WTC11 (cell line): ENCODE results near the gene KCNC3. TPM values are rescaled to one million over a fixed set of nuclear protein-coding genes. Genes with fewer than 3 reads are reported as not detected.

Experiments used
- ATAC-seq: fragments of 200-7000 bp; cut with Tn5 transposase; 2 replicates; pipeline ENCODE4 v1.10.0; 2021; ENCODE audit warnings: mild to moderate bottlenecking, moderate library complexity
- CTCF ChIA-PET: fragments of 300-600 bp; sonication (Branson Sonifier 250); formaldehyde crosslinking; loops from one replicate; lab custom pipeline; 2021; ENCODE audit warnings: antibody characterized with exemption; lab: Charles Lee
- POLR2A ChIA-PET: fragments of 350-600 bp; sonication (Branson Sonifier 250); formaldehyde crosslinking; loops from one replicate; lab custom pipeline; 2021; ENCODE audit warnings: antibody characterized with exemption; lab: Charles Lee
- DNase-seq: peaks from one replicate; pipeline ENCODE4 v3.0.0; 2021; ENCODE audit warnings: low spot score
- H3K27ac Mint-ChIP-seq: 2 replicates; pipeline ENCODE4 v1.8.0; 2021; ENCODE audit warnings: mixed read lengths
- H3K27me3 Mint-ChIP-seq: 2 replicates; pipeline ENCODE4 v1.8.0; 2021; ENCODE audit warnings: low read depth, mild to moderate bottlenecking, moderate library complexity, mixed read lengths
- H3K36me3 Mint-ChIP-seq: 2 replicates; pipeline ENCODE4 v1.8.0; 2021; ENCODE audit warnings: mixed read lengths
- H3K4me1 Mint-ChIP-seq: 2 replicates; pipeline ENCODE4 v1.8.0; 2022; ENCODE audit warnings: mixed read lengths
- H3K4me3 Mint-ChIP-seq: 2 replicates; pipeline ENCODE4 v1.8.0; 2021; ENCODE audit warnings: mild to moderate bottlenecking, moderate library complexity, mixed read lengths
- H3K9me3 Mint-ChIP-seq: 2 replicates; pipeline ENCODE4 v1.8.0; 2021; ENCODE audit warnings: mixed read lengths
- CREB1 ChIP-seq: sonication (generic); formaldehyde crosslinking; IDR thresholded peaks from 2 replicates; pipeline ENCODE4 v1.8.0; 2023; ENCODE audit warnings: mild to moderate bottlenecking, missing genetic modification reagents
- FOXK1 ChIP-seq: sonication (generic); formaldehyde crosslinking; IDR thresholded peaks from 2 replicates; pipeline ENCODE4 v1.8.0; 2022; ENCODE audit warnings: mild to moderate bottlenecking, moderate library complexity, missing genetic modification reagents
- JUN ChIP-seq: sonication (generic); formaldehyde crosslinking; IDR thresholded peaks from 2 replicates; pipeline ENCODE4 v1.8.0; 2023; ENCODE audit warnings: mild to moderate bottlenecking, missing genetic modification reagents
- NFATC4 ChIP-seq: fragments of 250-450 bp; sonication (Bioruptor Pico); IDR thresholded peaks from 2 replicates; pipeline ENCODE4 v1.9.0; 2021; ENCODE audit warnings: mild to moderate bottlenecking
- NR1H2 ChIP-seq: sonication (generic); formaldehyde crosslinking; IDR thresholded peaks from 2 replicates; pipeline ENCODE4 v1.9.0; 2021; ENCODE audit warnings: mild to moderate bottlenecking, moderate library complexity, missing genetic modification reagents
- total RNA-seq: library from RNA; stranded (reverse); gene quantifications from 3 replicates; pipeline ENCODE4 v1.2.3, GENCODE V29; 2021
- TF ChIP-seq, protein P1 (sequence below): fragments of 250-450 bp; sonication (Bioruptor Pico); conservative IDR thresholded peaks from 2 replicates; pipeline ENCODE4 v1.9.0; 2021; ENCODE audit warnings: mild to moderate bottlenecking
- TF ChIP-seq, protein P2 (sequence below): sonication (generic); formaldehyde crosslinking; conservative IDR thresholded peaks from 2 replicates; pipeline ENCODE4 v1.8.1; 2023; ENCODE audit warnings: mild to moderate bottlenecking, low read depth, missing genetic modification reagents, moderate library complexity
- TF ChIP-seq, protein P3 (sequence below): fragments of 250-450 bp; sonication (Bioruptor Pico); IDR thresholded peaks from 2 replicates; pipeline ENCODE4 v1.9.0; 2021; ENCODE audit warnings: mild to moderate bottlenecking, borderline replicate concordance
- TF ChIP-seq, protein P4 (sequence below): sonication (generic); formaldehyde crosslinking; IDR thresholded peaks from 2 replicates; pipeline ENCODE4 v1.8.1; 2023; ENCODE audit warnings: mild to moderate bottlenecking, missing genetic modification reagents
- TF ChIP-seq, protein P5 (sequence below): sonication (generic); formaldehyde crosslinking; IDR thresholded peaks from 2 replicates; pipeline ENCODE4 v1.8.0; 2022; ENCODE audit warnings: mild to moderate bottlenecking, missing genetic modification reagents
- TF ChIP-seq, protein P6 (sequence below): sonication (generic); formaldehyde crosslinking; IDR thresholded peaks from 2 replicates; pipeline ENCODE4 v1.8.0; 2022; ENCODE audit warnings: mild to moderate bottlenecking, missing genetic modification reagents
- TF ChIP-seq, protein P7 (sequence below): sonication (generic); formaldehyde crosslinking; IDR thresholded peaks from 2 replicates; pipeline ENCODE4 v1.8.1; 2023; ENCODE audit warnings: mild to moderate bottlenecking, missing genetic modification reagents, moderate library complexity

The KCNC3 gene
- total RNA-seq, 1 experiment from 2014 or later: 8.5 TPM

DNA sequence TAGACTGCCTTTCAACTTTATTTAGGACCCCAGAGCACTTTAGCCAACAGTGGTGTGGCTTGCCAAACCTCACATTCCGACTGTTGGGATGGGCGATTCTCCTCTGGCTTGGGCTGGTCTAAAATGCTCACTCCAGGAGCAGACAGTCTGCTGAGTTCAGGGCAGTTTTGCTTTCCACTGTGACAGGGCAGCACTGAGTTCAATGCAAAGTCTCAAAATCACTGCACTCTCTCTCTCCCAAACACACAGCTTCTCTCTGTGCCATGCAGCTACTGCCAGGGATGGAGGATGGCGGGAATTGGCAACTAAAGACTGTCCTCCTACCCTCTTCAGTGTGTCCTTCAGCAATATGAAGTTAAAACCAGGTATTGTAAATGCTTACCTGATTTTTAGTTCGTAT lies 23.1 kb upstream of the KCNC3 start:
- POLR2A ChIA-PET: no interaction called here
- H3K36me3 Mint-ChIP-seq: no peaks in the 10 kb centered on the region
- no peak overlapping the region for H3K27ac Mint-ChIP-seq
- DNase-seq (no peak), ATAC-seq (no peak)
- H3K4me3 Mint-ChIP-seq: no peak overlapping the region
- H3K27me3 Mint-ChIP-seq: no peaks in the 10 kb centered on the region
- TF ChIP-seq, protein P1, sequence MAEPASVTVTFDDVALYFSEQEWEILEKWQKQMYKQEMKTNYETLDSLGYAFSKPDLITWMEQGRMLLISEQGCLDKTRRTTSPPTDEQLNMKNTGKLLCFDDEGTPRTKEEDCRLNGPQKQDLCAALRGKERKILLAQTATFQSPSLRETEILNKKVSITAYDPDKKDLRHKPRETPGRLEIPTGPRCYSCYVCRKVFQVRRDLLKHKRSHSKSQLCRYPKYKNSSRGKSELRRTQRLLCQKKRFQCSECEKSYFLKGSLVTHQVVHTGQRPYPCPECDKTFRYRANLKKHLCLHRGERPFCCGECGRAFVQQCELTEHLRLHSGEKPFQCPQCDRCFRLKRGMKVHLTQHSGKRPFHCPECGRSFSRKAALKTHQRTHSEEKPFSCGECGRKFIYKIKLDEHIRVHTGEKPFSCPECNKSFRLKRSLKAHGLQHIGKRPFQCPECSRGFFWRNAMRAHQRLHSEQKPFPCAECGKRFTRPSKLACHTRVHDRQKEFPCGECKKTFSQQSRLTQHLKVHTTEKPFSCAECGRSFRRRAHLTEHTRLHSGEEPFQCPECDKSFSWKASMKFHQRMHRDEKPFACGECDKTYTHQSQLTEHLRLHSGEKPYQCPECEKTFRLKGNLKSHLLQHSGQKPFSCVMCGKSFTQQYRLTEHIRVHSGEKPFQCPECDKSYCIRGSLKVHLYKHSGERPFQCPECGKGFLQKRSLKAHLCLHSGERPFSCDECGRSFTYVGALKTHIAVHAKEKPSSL (CRISPR knock-in tag): no peak
- TF ChIP-seq, protein P2, sequence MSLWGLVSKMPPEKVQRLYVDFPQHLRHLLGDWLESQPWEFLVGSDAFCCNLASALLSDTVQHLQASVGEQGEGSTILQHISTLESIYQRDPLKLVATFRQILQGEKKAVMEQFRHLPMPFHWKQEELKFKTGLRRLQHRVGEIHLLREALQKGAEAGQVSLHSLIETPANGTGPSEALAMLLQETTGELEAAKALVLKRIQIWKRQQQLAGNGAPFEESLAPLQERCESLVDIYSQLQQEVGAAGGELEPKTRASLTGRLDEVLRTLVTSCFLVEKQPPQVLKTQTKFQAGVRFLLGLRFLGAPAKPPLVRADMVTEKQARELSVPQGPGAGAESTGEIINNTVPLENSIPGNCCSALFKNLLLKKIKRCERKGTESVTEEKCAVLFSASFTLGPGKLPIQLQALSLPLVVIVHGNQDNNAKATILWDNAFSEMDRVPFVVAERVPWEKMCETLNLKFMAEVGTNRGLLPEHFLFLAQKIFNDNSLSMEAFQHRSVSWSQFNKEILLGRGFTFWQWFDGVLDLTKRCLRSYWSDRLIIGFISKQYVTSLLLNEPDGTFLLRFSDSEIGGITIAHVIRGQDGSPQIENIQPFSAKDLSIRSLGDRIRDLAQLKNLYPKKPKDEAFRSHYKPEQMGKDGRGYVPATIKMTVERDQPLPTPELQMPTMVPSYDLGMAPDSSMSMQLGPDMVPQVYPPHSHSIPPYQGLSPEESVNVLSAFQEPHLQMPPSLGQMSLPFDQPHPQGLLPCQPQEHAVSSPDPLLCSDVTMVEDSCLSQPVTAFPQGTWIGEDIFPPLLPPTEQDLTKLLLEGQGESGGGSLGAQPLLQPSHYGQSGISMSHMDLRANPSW (CRISPR knock-in tag): no peak
- TF ChIP-seq, protein P3, sequence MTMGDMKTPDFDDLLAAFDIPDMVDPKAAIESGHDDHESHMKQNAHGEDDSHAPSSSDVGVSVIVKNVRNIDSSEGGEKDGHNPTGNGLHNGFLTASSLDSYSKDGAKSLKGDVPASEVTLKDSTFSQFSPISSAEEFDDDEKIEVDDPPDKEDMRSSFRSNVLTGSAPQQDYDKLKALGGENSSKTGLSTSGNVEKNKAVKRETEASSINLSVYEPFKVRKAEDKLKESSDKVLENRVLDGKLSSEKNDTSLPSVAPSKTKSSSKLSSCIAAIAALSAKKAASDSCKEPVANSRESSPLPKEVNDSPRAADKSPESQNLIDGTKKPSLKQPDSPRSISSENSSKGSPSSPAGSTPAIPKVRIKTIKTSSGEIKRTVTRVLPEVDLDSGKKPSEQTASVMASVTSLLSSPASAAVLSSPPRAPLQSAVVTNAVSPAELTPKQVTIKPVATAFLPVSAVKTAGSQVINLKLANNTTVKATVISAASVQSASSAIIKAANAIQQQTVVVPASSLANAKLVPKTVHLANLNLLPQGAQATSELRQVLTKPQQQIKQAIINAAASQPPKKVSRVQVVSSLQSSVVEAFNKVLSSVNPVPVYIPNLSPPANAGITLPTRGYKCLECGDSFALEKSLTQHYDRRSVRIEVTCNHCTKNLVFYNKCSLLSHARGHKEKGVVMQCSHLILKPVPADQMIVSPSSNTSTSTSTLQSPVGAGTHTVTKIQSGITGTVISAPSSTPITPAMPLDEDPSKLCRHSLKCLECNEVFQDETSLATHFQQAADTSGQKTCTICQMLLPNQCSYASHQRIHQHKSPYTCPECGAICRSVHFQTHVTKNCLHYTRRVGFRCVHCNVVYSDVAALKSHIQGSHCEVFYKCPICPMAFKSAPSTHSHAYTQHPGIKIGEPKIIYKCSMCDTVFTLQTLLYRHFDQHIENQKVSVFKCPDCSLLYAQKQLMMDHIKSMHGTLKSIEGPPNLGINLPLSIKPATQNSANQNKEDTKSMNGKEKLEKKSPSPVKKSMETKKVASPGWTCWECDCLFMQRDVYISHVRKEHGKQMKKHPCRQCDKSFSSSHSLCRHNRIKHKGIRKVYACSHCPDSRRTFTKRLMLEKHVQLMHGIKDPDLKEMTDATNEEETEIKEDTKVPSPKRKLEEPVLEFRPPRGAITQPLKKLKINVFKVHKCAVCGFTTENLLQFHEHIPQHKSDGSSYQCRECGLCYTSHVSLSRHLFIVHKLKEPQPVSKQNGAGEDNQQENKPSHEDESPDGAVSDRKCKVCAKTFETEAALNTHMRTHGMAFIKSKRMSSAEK (CRISPR knock-in tag): no peak
- TF ChIP-seq FOXK1 (CRISPR knock-in tag) (no peak), JUN (CRISPR knock-in tag) (no peak), CREB1 (CRISPR knock-in tag) (no peak), NFATC4 (no peak)
- TF ChIP-seq, protein P4, sequence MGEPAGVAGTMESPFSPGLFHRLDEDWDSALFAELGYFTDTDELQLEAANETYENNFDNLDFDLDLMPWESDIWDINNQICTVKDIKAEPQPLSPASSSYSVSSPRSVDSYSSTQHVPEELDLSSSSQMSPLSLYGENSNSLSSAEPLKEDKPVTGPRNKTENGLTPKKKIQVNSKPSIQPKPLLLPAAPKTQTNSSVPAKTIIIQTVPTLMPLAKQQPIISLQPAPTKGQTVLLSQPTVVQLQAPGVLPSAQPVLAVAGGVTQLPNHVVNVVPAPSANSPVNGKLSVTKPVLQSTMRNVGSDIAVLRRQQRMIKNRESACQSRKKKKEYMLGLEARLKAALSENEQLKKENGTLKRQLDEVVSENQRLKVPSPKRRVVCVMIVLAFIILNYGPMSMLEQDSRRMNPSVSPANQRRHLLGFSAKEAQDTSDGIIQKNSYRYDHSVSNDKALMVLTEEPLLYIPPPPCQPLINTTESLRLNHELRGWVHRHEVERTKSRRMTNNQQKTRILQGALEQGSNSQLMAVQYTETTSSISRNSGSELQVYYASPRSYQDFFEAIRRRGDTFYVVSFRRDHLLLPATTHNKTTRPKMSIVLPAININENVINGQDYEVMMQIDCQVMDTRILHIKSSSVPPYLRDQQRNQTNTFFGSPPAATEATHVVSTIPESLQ (CRISPR knock-in tag): no peak
- TF ChIP-seq, protein P5, sequence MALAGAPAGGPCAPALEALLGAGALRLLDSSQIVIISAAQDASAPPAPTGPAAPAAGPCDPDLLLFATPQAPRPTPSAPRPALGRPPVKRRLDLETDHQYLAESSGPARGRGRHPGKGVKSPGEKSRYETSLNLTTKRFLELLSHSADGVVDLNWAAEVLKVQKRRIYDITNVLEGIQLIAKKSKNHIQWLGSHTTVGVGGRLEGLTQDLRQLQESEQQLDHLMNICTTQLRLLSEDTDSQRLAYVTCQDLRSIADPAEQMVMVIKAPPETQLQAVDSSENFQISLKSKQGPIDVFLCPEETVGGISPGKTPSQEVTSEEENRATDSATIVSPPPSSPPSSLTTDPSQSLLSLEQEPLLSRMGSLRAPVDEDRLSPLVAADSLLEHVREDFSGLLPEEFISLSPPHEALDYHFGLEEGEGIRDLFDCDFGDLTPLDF: no peak
- H3K4me1 Mint-ChIP-seq: peaks cover under 1% of the 10 kb centered on the region; the same call in 1 of the 2 replicates
- H3K9me3 Mint-ChIP-seq: no peaks in the 10 kb centered on the region
- CTCF ChIA-PET: interaction anchor here (0.9 to 1.3 kb wide), 3 partner anchors 109 to 114 kb away, joined by 3 read pairs; no protein-coding TSS in a partner anchor

DNA sequence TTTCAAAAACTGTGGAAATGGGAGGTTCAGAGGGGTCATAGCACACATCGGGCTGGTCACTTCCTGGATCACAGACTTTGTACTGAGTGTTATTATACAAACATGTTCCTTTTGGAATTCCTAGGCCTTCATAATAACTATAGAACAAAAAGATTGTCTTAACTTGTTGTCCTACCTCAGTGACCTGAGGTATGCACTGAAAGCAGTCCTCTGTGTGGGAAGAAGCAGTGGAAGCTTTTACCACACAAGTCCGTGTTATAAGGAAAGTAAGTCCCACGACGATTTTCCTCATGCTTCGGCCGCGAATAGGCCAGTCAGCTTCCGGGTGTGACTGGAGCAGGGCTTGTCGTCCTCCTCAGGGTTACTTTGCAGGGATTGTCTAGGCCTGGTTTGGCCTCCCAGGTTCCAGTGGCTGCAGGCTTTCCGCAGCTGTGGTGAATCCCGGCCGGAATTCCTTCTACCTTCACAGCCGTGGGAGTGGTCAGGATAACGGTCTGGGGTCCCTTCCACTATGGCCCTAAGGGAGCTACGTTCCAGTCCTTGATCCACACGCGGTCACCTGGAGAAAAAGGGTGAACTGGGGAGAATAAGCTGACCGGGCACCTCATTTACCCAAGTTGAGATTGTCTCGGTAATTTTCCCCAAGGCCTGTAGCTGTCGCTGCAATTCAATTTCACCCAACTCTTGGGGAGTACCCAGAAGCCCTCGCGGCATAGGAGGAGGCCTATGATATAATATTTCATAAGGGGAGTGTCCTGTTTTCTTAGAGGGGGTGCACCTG lies 20.3 kb upstream of the KCNC3 start:
- peaks cover 13% of the 10 kb centered on the region for H3K36me3 Mint-ChIP-seq
- ATAC-seq (no peak), DNase-seq (no peak)
- ChIA-PET POLR2A (interaction anchor here (1.3 kb wide), 1 partner anchor 35 kb away, joined by 3 read pairs; the partner anchor contains the start of gene POLD1), CTCF (interaction anchor here (1.0 to 1.3 kb wide), 8 partner anchors 12 to 207 kb away, joined by 3 to 7 read pairs (median 4); partner anchors contain the start of genes KCNC3 and NR1H2)
- H3K27me3 Mint-ChIP-seq: peaks cover 4% of the 10 kb centered on the region
- no peaks in the 10 kb centered on the region for H3K4me1 Mint-ChIP-seq
- H3K9me3 Mint-ChIP-seq: peaks cover 10% of the 10 kb centered on the region
- no peak overlapping the region for H3K4me3 Mint-ChIP-seq
- no peak overlapping the region for H3K27ac Mint-ChIP-seq
- TF ChIP-seq, protein P6, sequence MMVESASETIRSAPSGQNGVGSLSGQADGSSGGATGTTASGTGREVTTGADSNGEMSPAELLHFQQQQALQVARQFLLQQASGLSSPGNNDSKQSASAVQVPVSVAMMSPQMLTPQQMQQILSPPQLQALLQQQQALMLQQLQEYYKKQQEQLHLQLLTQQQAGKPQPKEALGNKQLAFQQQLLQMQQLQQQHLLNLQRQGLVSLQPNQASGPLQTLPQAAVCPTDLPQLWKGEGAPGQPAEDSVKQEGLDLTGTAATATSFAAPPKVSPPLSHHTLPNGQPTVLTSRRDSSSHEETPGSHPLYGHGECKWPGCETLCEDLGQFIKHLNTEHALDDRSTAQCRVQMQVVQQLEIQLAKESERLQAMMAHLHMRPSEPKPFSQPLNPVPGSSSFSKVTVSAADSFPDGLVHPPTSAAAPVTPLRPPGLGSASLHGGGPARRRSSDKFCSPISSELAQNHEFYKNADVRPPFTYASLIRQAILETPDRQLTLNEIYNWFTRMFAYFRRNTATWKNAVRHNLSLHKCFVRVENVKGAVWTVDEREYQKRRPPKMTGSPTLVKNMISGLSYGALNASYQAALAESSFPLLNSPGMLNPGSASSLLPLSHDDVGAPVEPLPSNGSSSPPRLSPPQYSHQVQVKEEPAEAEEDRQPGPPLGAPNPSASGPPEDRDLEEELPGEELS (CRISPR knock-in tag): no peak
- no peak for TF ChIP-seq NR1H2 (CRISPR knock-in tag)
- TF ChIP-seq, protein P7, sequence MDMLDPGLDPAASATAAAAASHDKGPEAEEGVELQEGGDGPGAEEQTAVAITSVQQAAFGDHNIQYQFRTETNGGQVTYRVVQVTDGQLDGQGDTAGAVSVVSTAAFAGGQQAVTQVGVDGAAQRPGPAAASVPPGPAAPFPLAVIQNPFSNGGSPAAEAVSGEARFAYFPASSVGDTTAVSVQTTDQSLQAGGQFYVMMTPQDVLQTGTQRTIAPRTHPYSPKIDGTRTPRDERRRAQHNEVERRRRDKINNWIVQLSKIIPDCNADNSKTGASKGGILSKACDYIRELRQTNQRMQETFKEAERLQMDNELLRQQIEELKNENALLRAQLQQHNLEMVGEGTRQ (CRISPR knock-in tag): no peak
